ENCODE data around the gene LRBA.

- TF ChIP-seq, protein P1, sequence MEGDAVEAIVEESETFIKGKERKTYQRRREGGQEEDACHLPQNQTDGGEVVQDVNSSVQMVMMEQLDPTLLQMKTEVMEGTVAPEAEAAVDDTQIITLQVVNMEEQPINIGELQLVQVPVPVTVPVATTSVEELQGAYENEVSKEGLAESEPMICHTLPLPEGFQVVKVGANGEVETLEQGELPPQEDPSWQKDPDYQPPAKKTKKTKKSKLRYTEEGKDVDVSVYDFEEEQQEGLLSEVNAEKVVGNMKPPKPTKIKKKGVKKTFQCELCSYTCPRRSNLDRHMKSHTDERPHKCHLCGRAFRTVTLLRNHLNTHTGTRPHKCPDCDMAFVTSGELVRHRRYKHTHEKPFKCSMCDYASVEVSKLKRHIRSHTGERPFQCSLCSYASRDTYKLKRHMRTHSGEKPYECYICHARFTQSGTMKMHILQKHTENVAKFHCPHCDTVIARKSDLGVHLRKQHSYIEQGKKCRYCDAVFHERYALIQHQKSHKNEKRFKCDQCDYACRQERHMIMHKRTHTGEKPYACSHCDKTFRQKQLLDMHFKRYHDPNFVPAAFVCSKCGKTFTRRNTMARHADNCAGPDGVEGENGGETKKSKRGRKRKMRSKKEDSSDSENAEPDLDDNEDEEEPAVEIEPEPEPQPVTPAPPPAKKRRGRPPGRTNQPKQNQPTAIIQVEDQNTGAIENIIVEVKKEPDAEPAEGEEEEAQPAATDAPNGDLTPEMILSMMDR (IDR thresholded peaks at IDR 0.05) = no peak
- no peak for TF ChIP-seq POLR2AphosphoS5 (IDR thresholded peaks at IDR 0.05)
Measured at GRCh38 chr4:150314031-150314430, 701.1 kb downstream of the LRBA start.

Data from stomach (tissue), 4 donors.